ENCODE measurements around the gene ASB17. TPM values are rescaled to one million over a fixed set of nuclear protein-coding genes. Genes with fewer than 3 reads are reported as not detected.

The ASB17 gene
- total RNA-seq, result not detected in 3 replicates

- Mint-ChIP-seq H3K4me1 (no peaks in the 10 kb centered on the region), H3K27ac (no peak within 1 kb of the TSS), H3K27me3 (ENCODE audit: low read depth) (peaks cover 7% of the 10 kb centered on the region), H3K4me3 (no peak within 1 kb of the TSS), H3K36me3 (no peaks in the 10 kb centered on the region), H3K9me3 (no peaks in the 10 kb centered on the region)
- TF ChIP-seq CTCF (IDR thresholded peaks at IDR 0.05; ENCODE audit: unreplicated experiment), result no peak
- no peak for DNase-seq (ENCODE audit: low spot score in 2 of 2, unreplicated experiment in 2 of 2)
Observed at GRCh38 chr1:75932304-75932703, at the start of gene ASB17. Gene ASB17 (minus strand): TSS chr1:75932404. CDS start chr1:75932291, 113 bp downstream.

GRCh38 chr1:75980972-75981897 is 49.0 kb upstream of the ASB17 start:
- no peak for TF ChIP-seq CTCF (IDR thresholded peaks at IDR 0.05; ENCODE audit: unreplicated experiment)
- no peak for DNase-seq (ENCODE audit: low spot score in 2 of 2, unreplicated experiment in 2 of 2)
- Mint-ChIP-seq H3K36me3 (peaks cover 9% of the 10 kb centered on the region), H3K4me3 (no peak overlapping the region), H3K27ac (no peak overlapping the region), H3K4me1 (no peaks in the 10 kb centered on the region), H3K27me3 (ENCODE audit: low read depth) (no peaks in the 10 kb centered on the region), H3K9me3 (peaks cover 20% of the 10 kb centered on the region)

GRCh38 chr1:75970631-75971030 is 38.4 kb upstream of the ASB17 start:
- Mint-ChIP-seq H3K9me3 (peaks cover 3% of the 10 kb centered on the region), H3K27ac (no peak overlapping the region), H3K4me3 (no peak overlapping the region), H3K36me3 (no peaks in the 10 kb centered on the region), H3K4me1 (peaks cover 9% of the 10 kb centered on the region), H3K27me3 (ENCODE audit: low read depth) (peaks cover 11% of the 10 kb centered on the region)
- TF ChIP-seq CTCF (IDR thresholded peaks at IDR 0.05; ENCODE audit: unreplicated experiment), result no peak
- DNase-seq (ENCODE audit: low spot score in 2 of 2, unreplicated experiment in 2 of 2), result no peak

- DNase-seq (ENCODE audit: low spot score in 2 of 2, unreplicated experiment in 2 of 2), result no peak
- peaks cover 8% of the 10 kb centered on the region for H3K27me3 Mint-ChIP-seq (ENCODE audit: low read depth)
- no peak overlapping the region for H3K27ac Mint-ChIP-seq
- no peak for TF ChIP-seq CTCF (IDR thresholded peaks at IDR 0.05; ENCODE audit: unreplicated experiment)
- peaks cover 10% of the 10 kb centered on the region for H3K9me3 Mint-ChIP-seq
- no peak overlapping the region for H3K4me3 Mint-ChIP-seq
- H3K36me3 Mint-ChIP-seq, result no peaks in the 10 kb centered on the region
- peaks cover 9% of the 10 kb centered on the region for H3K4me1 Mint-ChIP-seq
Observed at GRCh38 chr1:75969550-75969949, 37.3 kb upstream of the ASB17 start.

- DNase-seq (ENCODE audit: low spot score in 2 of 2, unreplicated experiment in 2 of 2), result no peak
- Mint-ChIP-seq H3K27me3 (ENCODE audit: low read depth) (no peaks in the 10 kb centered on the region), H3K4me1 (peaks cover 9% of the 10 kb centered on the region), H3K9me3 (peaks cover 10% of the 10 kb centered on the region), H3K4me3 (no peak overlapping the region), H3K36me3 (no peaks in the 10 kb centered on the region), H3K27ac (no peak overlapping the region)
- TF ChIP-seq CTCF (IDR thresholded peaks at IDR 0.05; ENCODE audit: unreplicated experiment), result no peak
Observed at GRCh38 chr1:75967719-75968118, 35.5 kb upstream of the ASB17 start.
